Right forelimb (tissue), 1 donor: ENCODE results near the gene CREG2.

Source experiments
- DNase-seq: peaks from one replicate; pipeline ENCODE4 v3.0.0-alpha.2; 2018

CREG2 gene

DNA sequence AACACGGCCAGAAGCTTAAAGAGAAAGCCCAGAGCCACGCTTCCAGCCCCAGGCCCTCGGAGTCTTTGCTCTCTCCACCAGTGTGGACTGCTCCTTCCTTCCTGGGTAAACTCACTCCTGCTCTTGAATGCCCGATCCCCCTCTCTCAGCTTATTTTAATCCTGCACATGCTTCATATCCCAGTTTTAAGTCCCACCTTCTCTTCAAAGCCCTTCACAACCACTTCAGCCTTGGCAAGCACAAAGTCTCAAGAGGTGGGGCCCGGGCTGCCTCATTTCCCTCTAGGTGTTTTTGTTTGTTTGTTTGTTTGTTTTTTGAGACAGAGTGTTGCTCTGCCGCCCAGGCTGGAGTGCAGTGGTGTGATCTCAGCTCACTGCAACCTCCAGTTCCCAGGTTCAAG, 21.6 kb upstream of the CREG2 start:
- no peak for DNase-seq

DNA sequence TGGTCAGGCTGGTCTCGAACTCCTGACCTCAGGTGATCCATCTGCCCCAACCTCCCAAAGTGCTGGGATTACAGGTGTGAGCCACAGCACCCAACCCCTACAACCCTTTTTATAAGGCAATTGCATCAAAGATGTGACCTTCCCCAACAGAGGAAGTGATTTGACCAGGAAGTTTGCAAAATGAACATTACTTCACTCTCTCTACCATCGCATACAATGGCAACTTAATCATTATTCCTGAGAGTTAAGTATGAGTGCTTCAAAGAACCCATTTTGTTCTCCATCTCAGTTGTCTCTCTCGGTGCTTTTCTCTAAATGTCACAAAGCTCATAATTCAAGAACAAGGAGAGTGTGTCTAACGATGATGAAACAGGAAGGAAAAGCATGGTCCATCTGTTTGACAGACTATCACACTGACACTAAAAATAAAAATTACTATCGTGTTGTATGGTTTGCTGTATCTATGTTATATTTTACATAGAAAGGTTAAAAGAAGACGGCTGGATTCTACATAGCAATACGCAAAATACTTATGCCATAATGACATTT, 18.1 kb upstream of the CREG2 start:
- no peak for DNase-seq

DNA sequence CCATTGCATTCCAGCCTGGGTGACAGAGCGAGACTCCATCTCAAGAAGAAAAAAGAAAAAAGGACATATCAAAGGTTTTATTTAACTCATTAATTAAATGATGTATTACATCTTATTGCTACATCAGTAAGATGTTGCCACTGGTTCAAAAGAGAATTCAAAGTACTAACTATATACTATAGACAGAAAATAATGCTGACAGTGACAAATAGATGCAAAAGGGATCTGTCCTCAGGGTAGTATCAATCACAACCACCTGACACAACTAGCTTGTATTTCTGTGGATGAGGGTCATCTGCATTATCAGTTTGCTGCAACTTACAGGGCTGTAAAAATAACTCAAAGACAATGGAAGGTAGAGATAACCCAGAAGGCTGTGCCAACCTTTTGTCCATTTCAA, 16.4 kb upstream of the CREG2 start:
- no peak for DNase-seq

DNA sequence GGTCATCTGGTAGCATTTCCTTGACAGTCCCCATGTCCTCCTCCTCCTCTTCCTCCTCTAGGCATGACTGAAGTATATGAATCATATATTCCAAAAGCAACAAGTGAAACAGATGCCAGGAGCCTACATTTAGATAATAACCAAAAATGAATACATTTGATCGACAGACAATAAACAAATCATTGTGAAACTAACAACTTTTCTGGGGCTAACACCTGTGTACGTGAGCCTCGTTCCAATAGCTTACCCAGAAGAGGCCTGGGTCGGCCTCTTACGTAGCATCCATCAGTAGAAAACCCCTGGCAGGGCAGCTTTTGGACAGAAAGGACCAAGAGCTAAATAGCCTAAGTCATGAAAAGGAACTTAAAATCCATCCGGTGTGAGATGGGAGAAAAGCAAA, 15.3 kb upstream of the CREG2 start:
- DNase-seq = no peak

DNA sequence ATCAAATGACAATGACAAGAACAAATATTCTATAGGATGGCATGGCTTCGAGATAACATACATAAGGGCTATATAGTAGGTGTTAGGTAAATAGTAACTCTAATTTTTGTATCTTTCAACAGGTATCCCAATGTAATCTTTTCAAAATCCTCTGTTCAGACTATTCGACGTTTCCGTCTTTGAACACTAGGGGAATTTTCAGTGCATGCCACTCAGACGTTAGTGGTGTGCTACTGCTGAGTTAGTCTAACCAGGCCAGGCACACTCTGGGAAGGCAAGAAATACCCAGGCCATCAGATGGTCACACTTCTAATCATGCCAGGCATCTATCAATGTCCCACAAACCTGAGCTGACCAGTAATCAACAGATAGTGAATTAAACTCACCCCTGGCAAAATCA, 14.6 kb upstream of the CREG2 start:
- DNase-seq = no peak

DNA sequence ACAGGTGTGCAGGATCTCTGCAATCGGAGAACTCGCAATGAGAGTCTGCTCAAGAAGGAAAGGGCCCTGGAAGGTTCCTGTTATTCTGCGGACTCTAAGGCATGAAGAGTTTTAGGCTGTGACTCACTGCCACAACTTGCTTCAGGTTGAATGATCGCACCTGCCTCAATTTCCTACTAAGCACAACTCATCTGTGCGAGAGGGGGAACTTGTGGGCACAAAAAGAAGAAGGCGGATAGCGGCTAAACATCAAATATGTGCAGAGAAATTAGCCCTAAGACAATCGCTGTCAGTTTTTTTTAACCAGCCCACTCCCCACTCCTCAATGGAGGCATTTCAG, 14.0 kb upstream of the CREG2 start:
- no peak for DNase-seq

DNA sequence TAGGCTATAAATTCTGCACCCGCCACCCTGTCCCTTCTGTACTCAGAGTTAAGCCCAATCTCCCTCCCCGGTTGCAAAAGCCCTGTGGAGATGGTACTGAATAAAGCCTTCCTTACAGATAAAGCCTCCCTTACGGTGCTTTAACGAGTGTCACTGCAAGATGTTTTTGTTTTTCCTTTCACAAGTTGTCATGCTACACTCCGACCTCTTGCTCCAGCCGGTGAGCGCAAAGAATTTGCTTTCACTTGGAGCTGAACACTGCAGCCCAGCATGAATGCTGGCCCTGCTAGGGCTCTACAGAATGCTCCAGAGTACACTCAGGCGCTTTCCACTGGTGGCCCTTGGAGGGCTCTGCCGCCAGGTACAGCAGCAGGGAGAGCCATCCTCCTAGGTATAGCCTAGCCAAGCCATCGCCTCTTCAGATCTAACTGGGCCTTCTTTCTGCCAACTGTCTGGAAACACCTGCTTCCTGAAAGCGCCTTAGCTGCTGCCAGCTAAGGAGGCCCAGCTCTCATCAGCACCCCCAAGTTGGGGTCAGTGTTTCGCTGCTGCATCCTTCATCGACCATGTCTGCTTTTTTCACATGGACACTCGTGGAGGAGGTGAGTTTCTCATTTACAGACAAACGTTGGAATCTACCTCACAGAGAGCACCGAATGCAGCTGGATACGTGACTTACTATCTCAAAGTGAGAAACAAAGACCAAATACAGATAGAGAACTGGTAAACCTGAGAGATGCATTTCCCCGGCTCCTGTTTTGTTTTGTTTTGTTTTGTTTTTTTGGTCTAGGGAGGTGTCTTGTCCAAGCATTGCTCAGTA, 13.4 kb upstream of the CREG2 start:
- DNase-seq = no peak

DNA sequence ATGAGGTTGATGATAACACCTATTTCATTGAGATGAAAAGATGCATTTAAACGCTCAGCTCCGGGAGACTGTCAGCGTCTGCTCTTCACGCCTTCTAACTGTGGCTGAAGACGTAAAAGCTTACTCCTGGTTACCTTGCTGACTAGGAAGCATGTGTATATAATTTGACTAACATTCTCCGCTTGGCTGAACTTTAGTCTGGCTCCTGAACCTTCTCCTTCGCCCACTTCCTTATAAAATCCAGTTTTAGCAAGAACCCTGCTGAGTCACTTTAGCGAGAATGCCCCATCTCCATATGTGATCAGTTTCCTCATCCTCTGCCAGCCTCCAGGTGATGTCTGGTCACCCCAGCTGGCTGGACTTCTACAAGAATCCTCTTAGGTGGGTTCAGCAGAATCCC, 12.7 kb upstream of the CREG2 start:
- no peak for DNase-seq

DNA sequence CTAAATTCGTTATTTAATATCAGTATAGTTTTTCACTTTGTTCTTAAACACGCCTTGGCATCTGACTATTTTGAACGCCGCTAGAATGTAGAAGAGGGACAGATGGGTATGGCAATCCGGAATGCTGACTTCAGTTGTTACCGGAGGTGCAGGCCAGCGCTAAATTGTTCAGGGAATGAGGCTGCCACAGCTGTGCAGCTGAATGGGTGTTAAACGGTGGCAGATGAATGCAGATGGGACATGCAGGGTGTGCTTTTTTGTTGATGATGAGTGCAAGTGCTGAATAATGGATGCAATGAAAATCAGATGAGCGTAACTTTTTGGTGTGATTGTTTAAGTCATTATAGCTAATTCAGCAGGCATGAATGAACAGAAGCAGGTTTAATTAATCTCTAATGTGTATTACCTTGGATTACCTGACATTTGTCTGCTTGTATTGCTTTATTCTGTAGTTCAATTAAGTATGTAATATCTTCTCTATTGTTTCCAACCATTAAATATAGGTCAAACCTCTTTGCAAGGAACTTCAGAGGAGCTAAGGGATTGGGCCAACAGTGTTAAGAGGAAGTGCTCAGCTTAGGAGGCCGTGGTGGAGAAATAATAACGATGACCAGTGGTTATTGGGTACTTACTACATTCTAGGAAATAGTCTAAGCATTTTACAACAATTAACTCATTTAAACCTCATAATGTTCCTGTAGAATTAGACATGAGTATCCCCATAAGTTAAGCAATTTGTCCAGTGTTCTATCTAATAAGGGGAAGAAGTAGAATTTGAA, 11.9 kb upstream of the CREG2 start:
- DNase-seq = no peak

DNA sequence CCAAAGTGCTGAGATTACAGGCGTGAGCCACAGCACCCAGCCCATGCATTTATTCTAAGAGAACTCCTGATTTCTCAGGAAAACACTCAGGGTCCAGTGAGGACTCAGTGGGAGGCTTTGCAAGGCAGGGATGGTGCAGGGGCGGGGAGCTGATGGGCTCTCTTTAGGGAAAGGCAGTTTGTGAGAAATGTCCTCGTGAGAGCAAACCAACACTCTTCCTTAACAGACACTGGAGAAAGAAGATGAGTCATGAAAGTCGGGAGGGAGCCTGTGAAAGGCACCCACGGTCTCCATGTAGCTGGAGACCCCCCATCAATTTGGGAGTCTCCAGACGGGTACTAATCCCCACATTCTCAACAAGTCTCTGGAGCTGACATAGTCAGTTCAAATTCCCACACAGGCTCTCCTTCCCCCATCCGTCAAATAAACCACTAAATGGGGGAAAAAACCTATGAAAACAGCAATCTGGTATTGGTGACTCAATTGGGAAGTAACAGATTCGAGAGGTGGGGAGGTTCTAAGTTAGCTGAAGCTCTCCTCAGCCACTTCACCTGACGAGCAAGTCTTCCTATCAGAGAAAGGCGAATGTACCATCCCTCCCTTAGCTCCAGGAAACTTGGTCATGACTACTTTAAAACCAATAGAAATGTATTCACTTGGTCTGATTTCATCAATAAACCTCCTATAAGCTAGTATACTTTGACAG, 11.0 kb upstream of the CREG2 start:
- no peak for DNase-seq

DNA sequence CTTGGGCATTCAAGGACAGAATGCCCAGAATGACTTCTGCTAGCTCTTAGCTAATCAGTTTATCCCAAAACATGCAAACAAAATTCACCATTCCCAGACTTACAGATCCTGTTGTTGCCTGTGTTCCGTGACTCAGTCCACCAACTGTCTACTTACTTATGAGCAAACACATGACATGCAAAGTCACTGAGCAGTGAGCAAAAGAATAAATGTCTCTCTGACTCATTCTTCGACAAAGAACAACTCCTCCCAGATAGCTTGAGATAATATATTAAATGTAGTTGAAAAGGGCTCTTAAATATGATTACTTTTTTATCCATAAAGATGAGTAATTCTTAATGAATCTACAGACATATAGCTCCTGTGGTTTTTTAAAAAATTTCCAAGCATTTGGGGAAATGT, 9.0 kb upstream of the CREG2 start:
- no peak for DNase-seq

DNA sequence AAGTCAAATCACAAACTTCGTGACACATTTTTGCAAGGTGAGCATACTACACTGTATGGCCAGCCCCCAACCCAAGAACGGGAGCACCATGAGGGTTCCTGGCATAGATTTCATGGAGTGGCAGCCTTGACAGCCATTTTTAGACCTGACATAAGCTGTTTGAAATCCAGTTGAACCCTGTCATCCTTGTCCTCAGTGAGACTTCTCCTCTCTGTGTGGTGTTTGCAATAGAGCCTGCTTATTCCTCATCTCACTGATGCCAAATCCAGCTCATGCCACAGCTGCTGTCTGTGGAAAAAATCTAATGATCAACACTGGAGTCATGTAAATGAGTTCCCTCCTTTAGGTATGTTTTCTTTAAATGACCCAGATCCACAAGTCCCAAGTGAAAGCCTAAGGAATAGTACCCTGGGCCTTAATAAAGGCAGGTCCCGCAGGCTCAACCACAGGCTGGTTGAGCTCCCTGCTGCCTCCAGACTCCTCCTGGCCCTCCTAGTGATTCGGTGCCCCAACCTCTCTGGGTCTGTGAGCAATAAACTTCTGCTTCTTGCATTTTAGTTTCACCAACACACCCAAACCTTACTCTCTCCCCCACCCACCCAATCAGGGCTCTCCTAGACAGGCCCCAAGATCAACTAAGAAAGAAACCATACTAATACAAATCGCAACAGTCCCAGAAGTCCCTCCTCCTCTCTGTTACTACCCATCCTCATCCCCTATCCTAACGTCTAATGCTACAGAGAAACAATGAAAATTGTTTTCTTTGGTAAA, 8.4 kb upstream of the CREG2 start:
- DNase-seq = no peak

DNA sequence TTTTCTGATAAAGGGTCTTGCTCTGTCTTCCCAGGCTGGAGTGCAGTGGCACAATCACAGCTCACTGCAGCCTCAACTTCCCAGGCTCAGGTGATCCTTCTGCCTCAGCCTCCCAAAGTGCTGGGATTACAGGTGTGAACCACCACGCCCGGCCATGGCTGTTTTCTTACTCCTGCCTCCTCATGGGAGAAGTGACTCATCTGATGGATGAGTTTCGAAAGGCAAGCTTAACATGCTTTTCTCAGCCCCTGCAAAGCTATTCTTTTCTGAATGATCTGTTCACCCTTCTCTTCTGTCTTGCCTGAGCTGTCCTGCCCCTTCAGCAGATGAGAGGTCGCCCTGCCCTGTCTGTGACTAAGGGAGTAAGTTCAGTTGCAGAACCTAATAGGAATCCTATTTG, 929 bp upstream of the CREG2 start:
- DNase-seq = no peak

DNA sequence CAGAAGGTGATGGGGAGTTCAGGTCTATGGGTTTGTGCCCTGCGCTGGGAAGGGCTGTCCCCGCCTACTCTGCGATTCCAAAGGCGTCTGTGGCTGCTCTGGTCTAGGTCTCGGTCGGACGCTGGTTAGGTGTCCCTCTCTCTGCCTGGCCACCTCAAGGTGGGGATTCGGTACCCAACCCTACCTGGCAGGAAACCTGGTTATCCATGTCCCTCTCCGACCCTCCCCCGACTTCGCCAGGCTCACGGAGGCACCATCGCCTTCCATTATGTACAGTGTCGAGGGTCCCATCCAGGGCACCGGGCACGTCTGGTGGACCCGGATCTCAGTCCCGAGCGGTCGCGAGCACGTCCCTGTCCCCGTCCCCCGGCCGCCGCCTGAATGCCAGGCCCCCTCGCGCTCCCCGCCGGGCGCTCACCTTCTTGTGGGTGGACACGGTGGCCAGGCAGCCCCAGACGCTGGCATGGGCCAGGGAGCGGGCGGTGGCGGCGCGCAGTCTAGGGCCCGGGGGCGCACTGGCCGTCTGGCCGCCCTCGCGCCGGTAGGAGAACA, 628 bp downstream of the CREG2 start:
- no peak for DNase-seq

DNA sequence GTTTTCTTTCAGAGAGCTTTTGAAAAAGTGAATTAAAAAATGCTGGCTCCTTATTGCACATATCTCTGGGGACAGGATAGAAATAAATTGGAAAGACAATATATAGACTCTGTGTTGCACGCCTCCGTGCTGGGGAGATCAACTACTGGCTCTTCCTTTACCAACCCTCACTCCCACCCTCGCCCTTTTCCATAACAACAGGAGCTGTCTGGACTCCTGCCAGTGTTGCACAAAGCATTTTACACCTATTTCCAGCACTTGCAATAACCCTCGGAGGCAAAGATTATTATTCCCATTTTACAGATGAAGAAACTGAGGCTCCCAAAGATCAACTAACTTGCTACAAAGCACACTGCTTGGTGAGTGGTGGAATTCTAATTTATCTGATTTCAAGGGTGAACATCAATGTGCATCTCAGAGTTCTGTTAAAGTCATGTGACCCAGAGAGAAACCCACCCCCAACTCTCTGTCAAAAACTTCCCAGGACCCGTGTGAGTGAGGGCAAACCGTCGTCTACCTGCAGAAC, 4.2 kb downstream of the CREG2 start:
- DNase-seq = no peak

DNA sequence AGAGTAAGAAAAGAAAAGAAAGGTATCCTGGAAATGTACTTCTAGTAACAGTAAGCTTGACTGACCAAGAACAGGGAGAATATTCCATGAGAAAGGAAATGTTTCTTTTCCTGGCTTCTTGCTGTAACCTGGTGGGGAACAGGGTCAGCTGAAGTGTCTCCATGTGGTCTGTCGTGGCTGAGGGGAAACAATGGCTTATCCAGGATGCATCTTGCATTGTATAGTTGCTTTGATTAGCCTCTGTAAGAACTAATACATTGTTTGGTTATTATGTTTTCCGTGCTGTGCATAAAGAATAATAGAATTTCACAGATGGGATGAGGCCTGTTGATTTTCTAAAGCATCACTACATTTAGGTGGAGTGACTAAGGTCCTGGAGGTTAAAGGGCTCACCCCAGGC, 4.9 kb downstream of the CREG2 start:
- no peak for DNase-seq

DNA sequence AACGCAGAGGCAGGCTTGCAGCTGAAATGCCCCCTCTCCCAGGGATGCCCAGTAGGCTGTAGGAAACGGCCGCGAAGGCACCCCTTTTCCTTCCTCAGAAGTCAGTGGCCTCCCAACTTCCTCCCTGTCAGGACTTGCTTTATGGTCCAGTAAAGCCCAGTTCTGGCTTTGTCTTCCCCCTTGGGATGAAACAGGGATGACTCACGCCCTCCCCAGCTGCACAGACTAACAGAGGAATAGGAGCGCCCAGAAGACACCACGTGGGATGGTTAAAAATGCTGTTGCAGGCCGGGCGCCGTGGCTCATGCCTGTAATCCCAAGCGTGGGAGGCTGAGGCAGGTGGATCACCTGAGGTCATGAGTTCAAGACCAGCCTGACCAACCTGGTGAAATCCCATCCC, 6.9 kb downstream of the CREG2 start:
- DNase-seq = no peak

DNA sequence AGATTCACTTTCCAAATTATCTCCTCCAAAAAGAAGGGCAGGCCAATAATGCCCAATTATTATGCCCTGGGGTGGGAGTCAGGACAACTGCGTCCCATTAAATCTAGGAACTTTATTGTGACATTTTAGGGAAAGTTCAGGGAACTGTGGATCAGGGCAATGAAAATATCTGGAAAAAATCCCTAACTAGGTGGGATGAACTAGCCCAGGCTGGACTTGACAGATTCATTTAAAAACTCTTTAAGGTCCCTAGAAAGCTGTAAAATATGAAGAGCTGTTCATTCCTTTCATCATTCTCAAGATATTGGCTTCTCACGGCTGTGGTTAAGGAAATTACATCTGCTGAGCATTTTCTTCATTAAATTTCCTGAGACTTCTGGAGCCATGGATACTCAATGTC, 8.2 kb downstream of the CREG2 start:
- no peak for DNase-seq

DNA sequence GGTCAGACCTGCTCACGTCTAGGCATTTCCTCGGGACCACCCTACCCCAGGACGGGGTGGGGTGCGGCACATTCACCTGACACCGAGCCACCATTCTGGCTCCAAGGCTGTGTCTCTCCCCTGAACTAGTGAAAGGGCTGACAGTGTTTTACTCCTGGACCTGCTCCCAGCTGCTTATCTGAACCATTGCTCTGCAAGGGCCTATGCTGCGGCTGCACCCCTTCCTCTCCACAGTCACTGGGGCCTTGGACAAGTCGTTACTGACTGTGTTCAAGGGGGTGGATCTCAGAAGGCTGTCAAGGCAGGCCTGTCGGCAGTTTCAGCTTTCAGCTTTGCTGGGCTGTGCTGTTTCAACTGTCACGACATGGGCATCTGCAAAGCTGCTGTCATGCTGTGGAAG, 11.7 kb downstream of the CREG2 start:
- no peak for DNase-seq

DNA sequence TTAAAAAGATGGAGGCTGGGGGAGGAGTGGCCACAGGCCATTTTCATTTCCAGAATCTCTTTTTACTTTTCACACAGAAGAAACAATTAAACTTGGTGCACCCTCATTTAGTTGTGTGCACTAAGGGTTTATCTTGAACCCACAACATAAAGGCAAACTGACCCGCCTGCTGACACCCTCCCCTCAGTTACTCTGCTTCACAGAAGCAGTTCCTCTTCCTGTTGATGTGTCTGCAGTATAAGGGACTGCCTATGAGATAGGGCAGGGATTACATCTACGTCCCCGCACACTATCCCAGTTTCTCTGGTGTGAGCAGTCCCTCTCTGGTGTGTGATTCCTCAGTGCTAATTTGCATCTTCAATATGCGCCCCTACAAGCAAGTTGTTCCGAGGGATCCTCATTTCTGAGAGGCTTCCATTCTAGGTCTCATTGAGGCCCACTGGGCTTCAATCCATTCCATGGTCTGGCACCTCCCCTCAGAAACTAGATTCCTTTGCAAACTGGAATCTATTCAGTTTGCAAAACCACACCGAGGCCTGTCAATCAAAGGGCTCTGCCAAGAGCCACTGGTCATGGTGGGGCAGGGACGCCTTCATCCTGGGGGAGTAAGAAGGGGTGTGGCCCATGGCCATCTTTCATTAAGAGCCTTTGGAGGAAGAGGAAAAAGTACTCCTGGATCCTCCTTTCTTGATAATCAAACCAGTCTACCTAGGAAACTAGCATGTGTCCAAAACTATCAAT, 12.3 kb downstream of the CREG2 start:
- no peak for DNase-seq

DNA sequence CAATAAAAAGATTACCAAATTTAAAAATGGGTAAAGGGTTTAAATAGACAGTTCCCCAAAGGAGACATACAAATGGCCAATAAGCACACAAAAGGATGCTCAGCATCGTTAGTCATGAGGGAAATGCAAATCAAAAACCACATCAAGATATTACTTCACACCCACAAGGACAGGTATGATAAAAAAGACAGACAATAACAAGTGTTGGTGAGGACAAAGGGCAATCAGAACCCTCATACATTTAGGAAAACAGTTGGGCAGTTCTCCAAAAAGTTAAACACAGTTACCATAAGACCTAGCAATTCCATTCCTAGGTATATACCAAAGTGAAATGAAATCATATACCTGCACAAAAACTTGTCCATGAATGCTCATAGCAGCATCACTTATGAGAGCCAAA, 14.5 kb downstream of the CREG2 start:
- no peak for DNase-seq

DNA sequence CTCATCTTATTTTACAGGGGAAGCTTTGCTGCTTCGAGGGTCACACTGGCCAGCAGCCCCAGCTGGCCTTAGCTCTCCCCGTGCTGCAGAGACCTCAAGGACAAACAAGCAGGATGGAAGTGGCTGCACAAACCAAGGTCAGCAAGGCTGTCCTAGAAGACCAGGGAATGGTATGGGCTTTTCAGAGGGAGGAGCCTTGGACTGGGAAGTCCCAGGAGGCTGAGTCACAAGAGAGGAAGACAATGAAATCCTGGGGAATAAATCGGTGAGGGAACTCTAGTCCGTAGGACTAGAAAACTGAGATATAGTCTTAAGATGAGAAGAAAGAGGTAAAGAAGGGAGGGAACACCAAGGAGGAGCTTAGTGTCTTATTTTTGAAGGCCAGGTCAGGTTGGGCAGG, 15.7 kb downstream of the CREG2 start:
- DNase-seq = no peak
